NB4 (cell line): ENCODE measurements around the gene KDELR1.

Experiments
- CTCF ChIP-seq: IDR thresholded peaks from one replicate; pipeline ENCODE4 v1.5.1; 2012; ENCODE audit warnings: low read depth, low read length
- MAX ChIP-seq: IDR thresholded peaks from 2 replicates; pipeline ENCODE4 v1.6.1; 2011; ENCODE audit warnings: low read depth, low read length
- MYC ChIP-seq: IDR thresholded peaks from 2 replicates; pipeline ENCODE4 v1.6.1; 2011; ENCODE audit warnings: low read depth, low read length
- POLR2A ChIP-seq: IDR thresholded peaks from 2 replicates; pipeline ENCODE4 v1.6.1; 2011; ENCODE audit warnings: mild to moderate bottlenecking; ENCODE audit not compliant: insufficient read length; ENCODE audit errors: extremely low read depth

GRCh38 chr19:48365602-48366001, 25.7 kb downstream of the KDELR1 start:
- TF ChIP-seq POLR2A (no peak), CTCF (no peak), MYC (no peak), MAX (no peak)
